Germinal center (tissue), 1 donor: ENCODE results near the gene B4GALT2.

ENCODE experiments used
- DNase-seq: peaks from one replicate; pipeline ENCODE4 v3.0.0; 2012; ENCODE audit warnings: mixed read lengths, low spot score

The B4GALT2 gene

GRCh38 chr1:44029911-44030604, 51.0 kb downstream of the B4GALT2 start:
- peak; percentile 88 for DNase-seq

DNA sequence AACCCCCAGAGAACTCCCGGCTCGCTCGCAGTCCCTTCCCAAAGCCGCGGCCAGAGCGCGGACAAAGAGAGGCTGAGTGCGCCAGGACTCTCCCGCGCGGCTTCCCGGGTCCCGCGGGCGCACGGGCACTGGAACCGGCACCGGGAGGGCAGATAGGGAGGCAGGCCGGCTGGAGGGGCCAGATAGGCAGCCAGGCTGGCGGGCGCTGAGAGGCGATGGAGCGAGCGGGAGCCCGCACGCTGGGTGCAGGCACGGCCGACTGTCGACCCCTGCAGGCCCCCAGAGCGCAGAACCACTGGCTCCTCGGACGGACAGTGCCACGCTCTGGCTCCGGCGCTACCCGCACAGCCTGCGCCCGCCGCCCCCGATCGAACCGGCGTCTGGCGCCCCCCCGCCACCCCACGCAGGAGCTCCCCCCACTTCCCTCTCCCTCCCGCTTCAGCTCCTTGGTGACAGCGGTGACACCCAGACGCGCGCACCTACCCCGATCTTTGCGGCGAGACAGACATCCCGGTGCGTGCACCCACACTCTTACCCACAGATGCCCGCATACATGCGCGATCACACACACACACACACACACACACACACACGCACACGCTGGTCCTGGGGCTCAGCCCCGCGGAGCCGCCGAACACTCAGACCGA, 51.7 kb downstream of the B4GALT2 start:
- peak; percentile 43 for DNase-seq

GRCh38 chr1:44031252-44032169, 52.5 kb downstream of the B4GALT2 start, which contains the start of gene SLC6A9:
TSS of gene SLC6A9 (minus strand) at chr1:44031462. CDS start at chr1:44024277, 7,185 bp downstream.
- DNase-seq, result peak; percentile 36

GRCh38 chr1:44032170-44032790, 53.3 kb downstream of the B4GALT2 start:
- no peak for DNase-seq

DNA sequence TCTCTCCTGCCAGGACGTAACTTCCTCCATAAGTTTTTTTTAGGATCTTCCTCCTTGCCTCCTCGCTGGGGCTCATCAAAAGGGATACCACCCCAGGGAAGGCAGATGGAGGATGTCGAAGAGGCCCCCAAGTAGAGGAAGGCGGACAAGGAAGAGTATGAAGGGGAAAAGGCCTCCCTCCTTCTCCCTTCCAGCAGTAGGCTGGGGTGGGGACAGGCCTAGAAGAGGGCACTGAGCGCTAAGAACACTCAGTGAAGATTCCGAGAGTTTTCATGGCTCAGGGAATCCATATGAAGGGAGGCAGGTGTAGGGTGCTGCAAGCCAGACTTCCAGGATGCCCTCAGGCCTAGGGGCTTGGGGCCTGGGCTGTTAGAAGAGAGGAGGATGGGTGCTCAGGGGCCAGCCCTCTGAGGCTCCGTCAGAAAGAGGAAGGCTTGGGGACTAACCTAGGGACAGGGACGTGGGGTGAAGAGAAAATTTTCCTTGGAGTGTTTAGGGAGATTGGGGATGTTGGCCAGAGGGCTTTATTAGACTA, 54.1 kb downstream of the B4GALT2 start:
- DNase-seq, result no peak

- DNase-seq, result no peak
These were observed 54.7 kb downstream of the B4GALT2 start for GRCh38 chr1:44033756-44034155.

- DNase-seq, result no peak
These were observed 55.4 kb downstream of the B4GALT2 start for GRCh38 chr1:44034423-44034822.

DNA sequence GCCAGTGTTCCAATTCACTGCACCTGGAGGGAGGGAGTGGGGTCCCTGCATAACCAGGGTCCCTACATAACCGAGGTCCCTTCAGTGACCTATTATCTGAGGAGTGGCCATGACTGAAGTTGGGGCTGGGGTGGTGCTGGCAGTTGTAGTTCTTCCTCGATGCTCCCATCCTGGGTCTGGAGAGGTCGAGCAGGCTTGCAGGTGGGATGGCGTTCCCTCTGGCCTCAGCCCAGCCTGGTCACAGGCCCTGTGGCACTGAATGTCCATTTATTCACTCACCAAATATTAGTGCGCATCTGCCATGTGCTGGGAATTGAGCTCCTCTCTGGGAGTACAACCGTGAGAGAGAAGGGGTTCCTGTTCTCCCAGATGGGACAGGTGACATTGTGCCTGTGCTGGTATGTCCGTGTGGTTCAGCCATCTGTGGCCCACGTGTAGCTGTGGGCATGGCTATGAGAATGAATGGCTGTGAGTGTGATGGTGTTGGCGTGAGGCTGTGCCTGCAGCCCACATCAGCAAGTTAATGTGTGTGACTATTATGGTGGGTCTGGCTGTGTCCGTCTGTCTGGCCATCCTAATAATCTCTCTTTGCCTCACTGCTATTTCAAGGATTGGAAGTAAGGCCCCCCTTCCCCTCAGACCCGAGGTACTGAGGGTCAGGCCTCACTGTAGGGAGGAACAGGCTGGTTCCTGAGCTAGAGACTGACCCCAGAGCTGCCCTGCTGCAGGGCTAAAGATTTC, 56.1 kb downstream of the B4GALT2 start:
- DNase-seq, result no peak

DNA sequence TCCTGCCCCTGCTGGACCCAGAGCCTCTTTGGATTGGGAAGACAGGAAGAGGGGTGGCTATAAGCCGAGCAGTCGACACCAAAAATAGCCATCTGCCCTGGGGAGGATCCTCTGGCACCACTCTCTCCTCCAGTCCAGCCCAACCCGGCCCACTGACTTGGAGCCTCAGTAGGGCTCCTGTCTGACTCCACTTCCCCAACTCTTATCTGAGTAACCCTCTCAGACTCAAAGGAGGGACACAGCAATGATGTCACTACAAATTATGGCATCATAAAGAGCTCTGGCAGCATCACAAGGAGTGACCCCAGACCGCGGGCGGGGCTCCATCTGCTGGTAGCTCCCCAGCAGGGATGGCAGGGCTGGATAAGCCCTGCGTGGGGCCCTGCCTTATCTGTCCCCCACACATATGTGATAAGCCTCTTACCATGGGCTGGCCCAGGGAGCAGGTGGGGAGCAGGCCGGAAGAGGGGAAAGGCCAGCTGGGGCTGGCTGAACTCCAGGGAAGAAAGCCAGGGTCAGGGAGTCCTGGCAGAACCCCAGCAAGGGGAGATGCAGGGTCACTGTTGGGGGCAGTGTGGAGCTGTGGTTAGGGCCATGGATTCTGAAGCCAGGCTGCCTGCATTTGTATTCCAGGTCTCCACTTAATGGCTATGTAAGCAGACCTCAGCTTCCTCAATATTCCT, 56.9 kb downstream of the B4GALT2 start:
- DNase-seq, result no peak

- peak; percentile 63 for DNase-seq
These were observed 57.6 kb downstream of the B4GALT2 start for GRCh38 chr1:44036409-44037139.

DNA sequence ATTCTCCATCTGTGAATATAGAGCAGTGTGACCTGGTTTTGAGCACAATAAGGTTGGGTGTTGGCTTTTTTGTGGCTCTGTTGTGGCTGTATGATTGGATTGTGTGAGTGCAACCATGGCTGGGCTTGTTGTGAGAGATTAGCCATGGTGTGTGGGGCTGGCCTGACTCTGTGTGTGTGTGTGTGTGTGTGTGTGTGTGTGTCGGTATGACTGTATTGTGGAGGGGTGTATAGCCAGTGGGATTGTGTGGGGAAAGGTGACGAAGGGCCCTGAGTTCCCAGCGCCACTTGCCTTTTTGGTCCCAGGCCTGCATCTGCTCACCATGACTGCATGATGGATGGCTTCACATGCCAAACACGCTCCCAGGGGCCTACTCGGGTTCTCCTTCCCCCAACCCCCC, 58.1 kb downstream of the B4GALT2 start:
- no peak for DNase-seq

DNA sequence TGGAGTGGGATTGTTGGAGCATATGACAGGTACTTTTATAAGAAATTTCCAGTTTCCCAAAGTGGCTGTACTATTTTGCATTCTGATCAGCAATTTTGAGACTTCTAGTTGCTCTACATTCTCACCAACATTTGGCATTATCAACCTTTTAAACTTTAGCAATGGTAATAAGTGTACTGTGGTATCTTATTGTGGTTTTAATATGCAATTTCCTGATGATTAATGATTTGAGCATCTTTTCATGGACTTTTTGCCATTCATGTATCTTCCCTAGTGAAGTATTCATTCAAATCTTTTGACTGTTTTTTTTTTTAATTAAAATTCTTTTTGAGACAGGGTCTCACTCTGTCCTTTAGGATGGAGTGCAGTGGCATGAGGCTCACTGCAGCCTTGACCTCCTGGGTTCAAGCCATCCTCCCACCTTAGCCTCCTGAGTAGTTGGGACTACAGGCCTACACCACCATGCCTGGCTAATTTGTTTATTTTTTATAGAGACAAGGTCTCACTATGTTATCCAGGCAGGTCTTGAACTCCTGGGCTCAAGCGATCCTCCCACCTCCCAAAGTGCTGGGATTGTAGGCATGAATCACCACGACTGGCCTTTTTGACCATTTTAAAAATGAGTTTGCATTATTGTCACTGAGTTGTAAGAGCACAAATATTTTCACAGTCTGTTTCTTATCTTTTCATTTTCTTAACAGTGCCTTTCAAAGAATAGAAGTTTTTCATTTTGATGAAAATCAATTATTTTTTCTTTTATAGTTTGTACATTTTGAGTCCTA, 60.1 kb downstream of the B4GALT2 start:
- no peak for DNase-seq

- DNase-seq, result no peak
These were observed 61.4 kb downstream of the B4GALT2 start for GRCh38 chr1:44040418-44040817.
